GM19397 (cell line): ENCODE data around the gene TGM3.

ENCODE experiments used
- ATAC-seq: cut with Tn5 transposase; IDR thresholded peaks from one replicate; pipeline ENCODE4 v1.9.1; 2021; ENCODE audit warnings: mild to moderate bottlenecking, moderate library complexity; ENCODE audit not compliant: unreplicated experiment

Gene TGM3

DNA sequence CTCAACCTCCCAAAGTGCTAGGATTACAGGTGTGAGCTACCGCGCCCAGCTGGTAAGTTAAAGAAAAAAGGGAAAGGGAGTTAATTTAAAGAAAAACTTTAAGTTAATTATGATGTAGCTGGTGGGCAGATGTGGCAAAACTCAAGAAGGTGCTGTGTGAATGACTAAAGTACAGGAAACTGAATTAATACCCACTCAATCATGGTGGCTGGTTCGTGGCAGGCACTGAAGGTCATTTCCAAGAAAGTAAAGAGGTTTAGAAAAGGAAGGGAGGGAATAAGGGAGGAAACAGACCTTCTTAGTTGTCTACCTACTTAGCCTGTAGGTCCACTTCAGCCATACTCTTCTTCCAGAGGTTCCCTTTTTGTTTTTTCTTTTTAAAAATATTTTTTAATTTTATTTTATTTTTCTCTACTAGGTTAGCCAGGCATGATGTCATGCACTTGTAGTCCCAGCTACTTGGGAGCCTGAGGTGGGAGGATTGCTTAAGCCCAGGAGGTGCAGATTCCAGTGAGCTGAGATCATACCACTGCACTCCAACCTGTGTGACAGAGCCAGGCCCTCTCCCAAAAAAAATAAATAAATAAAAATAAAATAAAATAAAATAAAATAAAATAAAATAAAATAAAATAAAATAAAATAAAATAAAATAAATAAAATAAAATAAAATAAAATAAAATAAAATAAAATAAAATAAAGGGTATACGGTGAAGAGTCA is 11.9 kb upstream of the TGM3 start:
- ATAC-seq: no peak

DNA sequence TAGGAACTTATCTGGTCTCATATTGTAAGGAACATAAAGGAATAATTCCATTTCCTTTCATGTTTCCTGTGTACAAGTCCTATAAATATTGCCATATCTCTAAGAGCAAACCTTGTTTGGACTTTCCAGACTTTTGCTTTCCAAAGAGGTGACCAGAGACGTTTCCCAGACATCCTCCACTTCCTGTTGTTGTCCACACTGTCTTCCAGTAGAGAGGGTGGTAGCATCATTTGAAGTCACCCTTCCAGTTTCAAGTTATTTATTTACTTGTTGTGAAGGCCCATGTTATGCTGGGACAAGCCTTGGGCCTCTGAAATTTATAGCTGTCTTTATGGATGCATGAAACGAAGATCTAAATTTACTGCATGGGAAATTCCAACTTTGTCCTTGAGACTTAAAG is 10.6 kb upstream of the TGM3 start:
- no peak for ATAC-seq

DNA sequence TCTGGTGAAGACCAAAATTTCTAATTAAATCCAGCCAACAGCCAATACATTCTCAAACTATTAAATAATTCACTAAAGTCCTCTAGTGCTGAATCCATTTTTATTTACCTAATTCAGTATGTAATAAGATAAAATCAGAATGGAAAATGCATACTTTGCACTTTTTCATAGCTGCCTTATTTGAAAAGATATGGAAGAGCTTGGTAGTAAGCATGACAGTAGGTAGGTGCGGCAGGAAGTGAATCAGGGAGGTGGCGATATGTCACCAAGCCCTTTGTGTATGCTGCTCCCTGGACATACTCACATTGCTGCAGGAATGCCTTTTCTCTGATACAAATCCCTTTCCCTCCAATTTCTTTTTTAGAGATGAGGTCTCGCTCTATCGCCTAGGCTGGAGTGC is 10.2 kb upstream of the TGM3 start:
- no peak for ATAC-seq

DNA sequence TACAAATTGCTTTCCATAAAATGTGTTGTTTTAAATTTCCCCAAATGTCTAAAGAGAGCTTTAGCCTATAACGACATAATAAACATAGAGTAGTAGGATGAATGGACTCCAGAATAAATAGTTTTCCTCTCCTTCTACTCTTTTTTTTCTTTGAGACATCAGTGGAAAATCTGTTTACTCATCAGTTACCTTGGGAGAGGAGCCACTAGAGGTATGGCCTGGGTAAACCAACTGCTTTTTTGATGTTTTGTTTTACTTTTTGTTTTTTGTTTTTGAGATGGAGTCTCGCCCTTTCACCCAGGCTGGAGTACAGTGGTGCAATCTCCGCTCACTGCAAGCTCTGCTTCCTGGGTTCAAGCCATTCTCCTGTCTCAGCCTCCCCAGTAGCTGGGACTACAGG is 8.3 kb upstream of the TGM3 start:
- no peak for ATAC-seq

DNA sequence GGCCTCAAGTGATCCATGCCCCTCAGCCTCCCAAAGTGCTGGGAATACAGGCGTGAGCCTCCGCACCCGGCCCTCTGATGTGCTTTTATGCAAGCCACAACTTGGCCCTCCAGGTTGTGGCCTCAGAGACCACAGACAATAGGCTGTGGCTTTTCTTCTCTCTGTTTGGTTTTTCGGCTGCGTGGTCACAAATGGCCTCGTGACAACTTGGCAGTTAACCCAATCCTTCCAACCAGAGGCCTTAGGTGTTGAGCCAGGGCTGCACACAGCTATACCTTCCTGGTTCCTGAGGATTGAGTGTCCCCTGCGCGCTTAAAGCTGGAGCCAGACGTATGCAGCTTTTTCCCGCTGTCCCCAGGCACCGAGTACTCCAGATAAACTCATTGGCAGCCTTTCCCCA is 6.3 kb upstream of the TGM3 start:
- no peak for ATAC-seq

DNA sequence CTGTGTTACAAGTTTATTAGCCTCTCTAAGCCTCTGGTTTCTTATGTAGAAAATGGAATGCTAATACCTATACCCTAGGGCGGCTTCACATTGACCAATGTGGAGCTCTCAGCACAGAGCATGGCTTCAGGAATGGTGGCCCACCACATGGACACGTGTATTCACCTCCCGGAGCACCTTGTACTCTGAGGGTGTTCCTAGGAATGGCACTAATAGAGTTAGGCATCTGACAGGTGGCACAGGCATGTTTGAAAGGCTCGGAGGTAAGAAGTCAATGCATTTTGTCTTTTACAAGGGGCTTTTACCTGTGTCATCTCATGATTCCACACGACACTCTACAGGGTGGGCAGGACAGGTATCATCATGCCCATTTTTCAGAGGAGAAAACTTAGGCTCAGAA is 5.3 kb upstream of the TGM3 start:
- no peak for ATAC-seq

DNA sequence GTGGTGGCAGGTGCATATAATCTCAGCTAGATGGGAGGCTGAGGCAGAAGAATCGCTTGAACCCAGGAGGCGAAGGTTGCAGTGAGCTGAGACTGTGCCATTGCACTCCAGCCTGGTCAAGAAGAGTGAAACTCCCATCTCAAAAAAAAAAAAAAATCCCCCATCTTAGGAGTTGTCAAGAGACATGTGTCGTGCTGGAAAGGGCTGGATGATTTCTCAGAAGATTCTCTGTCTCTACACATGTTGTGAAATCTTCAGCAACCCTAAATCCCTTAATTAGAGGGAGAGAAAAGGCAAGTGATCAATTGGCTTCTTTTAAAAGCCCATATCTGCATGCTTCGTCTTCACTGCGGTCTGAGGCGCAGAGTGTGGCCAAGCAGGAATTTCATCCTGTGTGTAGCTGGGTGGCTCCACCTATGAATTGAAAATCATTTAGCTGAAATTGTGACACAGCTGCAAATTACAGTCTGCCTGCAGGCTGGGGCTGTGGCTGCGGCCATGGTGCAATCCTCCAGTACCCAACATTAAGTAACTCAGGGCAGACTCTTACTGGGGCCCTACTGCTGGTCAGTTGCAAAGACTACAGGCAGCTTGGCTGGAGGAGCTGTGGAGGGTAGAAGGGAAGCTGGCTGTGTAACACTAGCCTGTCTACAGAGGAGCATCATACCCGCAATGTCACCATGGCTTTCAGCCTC is 3.2 kb upstream of the TGM3 start:
- ATAC-seq: no peak

DNA sequence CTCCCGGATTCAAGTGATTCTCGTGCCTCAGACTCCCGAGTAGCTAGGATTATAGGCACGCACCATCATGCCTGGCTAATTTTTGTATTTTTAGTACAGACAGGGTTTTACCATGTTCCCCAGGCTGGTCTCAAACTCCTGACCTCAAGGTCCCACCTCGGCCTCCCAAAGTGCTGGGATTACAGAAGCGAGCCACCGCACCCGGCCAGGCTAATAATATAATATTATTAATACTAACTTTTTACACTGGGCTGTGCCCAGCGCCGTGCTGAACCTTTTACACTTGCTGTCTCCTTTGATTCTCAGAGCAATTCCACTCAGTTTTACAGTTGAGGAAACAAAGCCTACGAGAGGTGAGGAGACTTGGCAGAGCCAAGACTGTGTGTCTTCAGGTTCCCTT is 2.3 kb upstream of the TGM3 start:
- ATAC-seq: no peak

DNA sequence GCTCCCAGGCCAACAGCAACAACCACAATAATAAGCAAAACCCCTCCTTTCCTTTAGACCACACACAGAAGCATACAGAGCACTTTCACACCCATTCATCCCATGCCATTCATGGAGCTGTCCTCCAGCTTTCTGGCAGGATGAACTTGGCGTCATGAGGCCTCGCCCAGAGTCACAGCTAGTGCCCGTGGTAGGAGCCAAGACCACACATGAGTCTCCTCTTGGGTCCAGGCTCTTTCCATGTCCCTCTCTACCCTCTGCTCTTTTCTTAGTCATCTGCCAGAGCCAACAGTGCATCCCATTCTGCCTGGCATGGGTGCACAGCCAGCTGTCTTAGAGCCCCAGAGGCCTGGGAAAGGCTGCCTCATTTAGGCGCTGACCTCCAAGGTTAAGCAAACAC is 1.8 kb upstream of the TGM3 start:
- ATAC-seq: no peak

DNA sequence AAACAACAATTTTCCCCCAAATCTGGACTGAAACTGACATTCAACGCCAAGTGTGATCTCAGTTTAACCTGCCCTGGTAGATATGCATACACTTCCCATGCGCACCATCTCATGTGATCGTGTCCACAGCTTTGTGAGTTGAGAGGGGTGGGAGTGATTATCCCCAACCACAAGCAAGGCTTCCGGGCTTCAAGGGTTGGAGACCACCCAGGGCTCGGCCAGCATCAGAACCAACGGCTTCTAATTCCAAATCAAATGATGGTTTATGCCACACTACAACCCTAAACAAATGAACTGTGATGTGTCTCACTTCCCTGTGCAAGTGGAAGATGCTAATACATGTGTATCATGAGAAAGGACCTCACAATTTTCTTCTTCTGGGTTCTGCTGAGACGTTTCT is 515 bp upstream of the TGM3 start:
- ATAC-seq: no peak

DNA sequence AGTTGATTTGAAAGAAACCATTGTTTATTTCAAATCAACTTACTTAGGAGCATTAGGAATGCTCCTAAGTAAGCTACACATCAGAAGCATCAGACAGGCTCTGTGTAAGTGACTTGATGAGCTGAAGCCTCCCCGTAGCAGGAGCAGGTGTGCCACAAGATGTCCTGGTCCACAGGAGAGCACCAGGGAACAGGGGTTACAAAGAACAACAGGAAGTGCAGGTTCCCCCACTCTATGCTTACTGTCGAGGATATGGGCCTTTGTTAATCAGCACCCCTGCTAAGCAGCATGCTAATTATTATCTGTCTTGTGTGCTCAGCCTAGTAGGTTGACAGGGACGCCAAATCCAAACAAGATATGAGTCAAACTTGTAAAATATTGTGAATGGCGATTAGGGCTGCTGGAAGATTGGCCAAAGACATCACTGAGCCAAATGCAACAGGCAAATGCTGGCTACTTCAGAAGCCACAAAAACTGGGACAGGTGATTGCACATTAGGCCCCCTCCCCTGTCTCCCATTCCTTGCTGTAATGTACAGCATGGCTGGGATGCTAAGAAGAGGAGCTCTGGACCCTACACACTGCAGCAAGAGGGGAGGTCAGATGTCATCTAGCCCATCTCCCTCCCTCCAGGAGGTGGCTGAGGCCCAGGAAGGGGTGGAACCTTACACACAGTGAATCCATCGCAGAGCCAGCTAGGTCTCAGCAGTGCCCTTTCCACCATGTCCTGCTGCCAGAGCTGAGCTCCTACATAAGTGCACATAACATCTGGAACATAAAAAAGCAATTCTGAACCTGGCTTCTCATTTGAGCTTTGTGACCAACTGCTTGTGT is 939 bp downstream of the TGM3 start:
- no peak for ATAC-seq

DNA sequence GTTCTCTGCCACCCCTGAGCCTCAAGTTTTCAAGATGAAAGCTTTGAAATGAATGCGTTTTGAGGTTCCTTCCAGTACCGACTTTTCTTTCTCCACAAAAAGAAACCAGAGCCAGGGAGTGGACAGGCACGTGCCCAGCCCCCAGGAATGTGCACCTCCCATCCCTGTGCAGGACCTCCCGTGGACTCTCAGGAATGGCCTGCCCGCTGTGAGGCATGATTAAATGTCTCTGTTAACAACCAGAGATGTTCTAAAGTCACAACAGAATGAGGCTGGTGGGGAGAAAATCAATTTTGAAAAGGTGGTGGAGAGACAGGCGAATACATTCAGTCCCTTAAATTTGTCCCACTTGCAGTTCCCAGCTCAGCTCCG is 1.5 kb downstream of the TGM3 start:
- no peak for ATAC-seq

DNA sequence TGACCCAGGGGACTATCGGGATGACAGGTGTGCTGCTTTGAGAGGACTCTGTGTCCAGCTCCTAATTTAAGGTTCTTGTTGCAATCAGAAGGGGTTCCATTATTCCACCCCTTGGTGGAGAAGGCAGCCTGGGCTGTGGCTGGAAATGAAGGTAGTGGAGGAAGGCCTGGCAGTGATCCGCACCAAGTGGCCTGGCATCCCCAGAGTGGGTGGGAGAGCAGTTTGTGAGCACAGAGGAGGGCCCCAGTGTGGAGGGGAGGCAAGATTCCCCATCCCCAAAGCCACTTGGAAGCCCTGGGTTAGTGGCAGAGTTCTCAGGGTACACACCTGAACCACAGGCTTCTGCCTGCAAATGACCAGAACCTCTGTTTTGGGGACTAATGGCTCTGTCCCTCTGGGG is 2.3 kb downstream of the TGM3 start:
- ATAC-seq: no peak

DNA sequence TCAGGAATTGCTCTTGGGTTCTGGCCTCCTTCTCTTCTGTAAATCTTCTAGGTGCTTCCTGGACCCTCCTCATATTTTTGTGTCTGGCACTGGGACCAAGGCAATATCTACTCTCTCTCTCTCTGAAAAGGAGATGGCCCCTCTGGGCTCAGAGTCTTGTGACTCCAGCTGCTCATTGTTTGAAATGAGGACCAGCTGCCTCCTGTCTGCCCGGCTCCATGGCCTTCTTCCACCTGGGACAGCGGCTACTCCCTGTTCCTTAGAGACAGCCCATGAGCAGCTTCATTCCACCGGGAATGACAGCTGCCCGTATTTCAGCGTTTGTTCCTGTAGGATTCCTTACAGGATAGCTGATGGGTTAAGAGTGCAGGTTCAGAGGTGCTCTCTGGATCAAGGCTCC is 2.9 kb downstream of the TGM3 start:
- no peak for ATAC-seq

DNA sequence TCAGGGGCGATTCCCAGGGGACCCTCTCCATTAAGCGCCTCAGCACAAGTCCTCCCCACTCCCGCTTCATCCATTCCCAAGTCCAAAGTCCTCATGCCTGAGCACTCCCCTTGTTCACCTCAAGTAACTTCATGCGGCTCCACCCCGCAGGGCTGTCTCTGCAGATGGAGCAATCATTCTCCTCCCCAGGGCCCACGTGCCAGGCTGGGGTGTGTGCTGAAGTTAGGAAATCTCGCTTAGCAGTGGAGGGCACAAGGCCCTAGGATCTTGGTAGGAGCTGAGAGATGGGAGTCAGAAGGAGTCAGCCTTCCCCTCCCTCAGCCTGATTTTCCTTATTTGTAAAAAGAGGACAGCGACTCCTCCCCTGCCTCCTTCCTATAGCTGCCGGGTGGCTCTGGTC is 3.5 kb downstream of the TGM3 start:
- no peak for ATAC-seq

DNA sequence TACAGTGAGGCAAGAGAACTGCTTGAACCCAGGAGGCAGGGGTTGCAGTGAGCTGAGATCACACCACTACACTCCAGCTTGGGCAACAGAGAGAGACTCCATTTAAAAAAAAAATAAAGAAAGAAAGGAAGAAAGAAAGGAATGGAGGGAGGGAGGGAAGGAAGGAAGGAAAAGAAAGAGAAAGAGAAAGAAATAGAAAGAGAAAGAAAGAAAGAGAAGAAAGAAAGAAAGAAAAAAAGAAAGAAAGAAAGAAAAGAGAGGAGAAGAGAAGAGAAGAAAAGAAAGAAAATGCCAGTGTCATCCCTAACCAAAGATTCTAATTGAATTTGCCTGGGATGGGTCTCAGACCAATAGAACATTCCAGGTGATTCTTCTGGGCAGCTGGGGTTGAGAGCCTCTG is 4.2 kb downstream of the TGM3 start:
- ATAC-seq: no peak

DNA sequence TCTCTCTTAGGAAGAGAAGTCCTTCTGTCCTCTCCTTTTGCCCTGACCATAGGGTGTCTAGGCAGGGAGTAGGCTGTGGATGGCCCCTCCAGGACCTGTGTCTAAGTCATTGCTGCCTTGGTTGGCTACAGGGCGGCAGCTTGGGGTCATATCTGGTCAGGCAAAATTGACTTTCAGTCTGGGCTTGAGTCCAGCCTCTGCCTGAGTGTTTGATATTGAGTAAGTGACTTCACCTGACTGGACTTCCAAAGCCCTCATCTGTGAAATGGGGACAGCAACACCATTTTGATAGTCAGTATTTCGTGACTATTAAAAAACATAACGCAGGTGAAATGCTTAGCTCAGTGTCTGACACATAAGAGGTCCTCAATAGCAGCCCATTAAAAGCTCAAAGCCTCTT is 4.6 kb downstream of the TGM3 start:
- no peak for ATAC-seq

DNA sequence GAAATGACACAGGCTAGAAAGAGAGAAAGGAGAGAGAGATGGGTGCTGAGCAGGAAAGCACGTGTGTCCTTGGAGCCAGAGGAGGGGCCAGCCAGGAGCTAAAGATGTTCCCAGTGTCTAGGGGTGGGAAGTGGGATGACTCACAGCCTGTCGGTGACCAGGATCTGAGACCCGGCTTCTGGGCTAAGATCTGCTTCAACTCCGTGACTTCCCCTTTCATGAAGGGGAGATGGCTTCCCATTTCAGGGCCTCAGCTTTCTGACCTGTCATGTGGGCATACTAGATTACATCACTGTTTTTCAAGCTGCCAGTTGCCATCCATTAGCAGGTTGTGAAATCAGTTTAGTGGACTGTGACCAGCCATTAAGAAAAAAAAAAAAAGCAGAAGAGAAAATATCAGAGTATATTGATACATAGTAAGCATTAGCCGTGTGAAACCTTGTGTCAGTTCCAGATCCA is 5.4 kb downstream of the TGM3 start:
- peak; percentile 53 for ATAC-seq

DNA sequence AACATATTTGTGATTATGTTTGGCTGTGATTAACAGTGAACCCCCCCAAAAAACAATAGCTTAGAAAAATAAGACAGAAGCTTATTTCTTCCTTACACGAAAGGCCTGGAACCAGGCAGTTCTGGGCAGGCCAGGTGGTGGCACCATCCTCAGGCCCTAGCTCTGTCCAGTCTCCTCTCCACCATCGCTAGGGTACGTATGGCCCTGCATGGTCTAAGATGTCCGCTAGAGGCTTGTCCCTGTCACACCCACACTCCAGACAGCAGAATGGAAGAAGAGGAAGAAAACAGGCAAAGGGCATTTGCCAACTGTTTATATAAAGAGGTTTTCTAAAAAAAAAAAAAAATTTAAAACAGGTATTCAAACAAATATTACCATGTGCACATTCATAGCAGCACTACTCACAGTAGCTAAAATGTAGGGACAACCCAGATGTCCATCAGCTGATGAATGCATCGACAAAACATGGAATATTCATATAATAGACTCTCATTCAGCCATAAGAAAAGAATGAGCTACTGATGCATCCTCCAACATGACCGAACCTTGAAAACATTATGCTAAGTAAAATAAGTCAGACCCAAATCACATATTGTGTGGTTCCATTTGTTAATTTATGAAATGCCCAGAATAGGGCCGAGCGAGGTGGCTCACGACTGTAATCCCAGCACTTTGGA is 6.7 kb downstream of the TGM3 start:
- no peak for ATAC-seq

DNA sequence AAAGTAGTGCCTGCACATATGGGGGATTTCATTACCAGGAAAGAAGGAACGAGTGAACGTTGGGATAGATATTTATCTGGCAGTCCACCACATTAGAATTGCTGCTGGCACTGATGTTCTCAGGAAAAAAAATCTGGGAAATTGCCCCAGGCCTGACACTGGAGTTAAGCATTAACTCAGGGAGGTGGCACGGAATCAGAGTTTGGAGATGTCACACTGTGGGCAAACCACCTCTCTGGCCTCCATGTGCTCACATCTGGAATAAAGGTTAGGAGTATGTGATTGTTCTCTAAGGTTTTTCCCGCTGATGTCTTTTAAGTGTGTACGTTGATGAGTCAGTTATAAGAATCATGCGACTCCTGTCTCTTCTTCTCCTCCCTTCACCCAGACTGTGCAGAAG is 7.9 kb downstream of the TGM3 start:
- ATAC-seq: no peak

DNA sequence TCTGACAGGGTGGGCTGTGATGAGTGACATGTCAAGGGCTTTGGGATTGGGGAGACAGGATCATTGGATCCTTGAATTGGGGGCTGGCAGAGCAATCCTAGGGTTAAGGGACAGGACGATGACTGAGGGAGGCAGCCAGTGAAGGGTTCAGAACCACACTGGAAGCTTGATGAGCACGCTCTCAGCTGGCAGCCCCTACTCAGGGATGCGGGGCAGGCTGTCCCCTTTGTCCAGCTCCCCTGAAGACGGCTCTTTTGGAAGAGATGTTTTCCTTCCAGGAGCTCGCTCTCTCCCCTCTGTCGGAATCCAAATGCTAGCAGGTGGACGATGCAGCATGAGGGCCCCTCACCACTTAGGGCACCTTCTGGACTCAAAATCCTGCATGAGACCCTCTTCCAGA is 8.4 kb downstream of the TGM3 start:
- ATAC-seq: no peak
